Upper lobe of left lung (tissue), 6 donors: Measurements from ENCODE around the gene C16orf95. TPM values are rescaled to one million over a fixed set of nuclear protein-coding genes. Genes with fewer than 3 reads are reported as not detected.

Source experiments
- ATAC-seq, 2 donors: fragments of 200-7000 bp; cut with Tn5 transposase; one replicate each; pipeline ENCODE4 v1.9.1; 2022; ENCODE audit warnings: mild to moderate bottlenecking in 2 of 2, moderate library complexity in 2 of 2; ENCODE audit not compliant: low FRiP score in 2 of 2
- DNase-seq, 2 donors: peaks; one replicate each; pipeline ENCODE4 v3.0.0-alpha.2; 2019 to 2020
- H3K27ac ChIP-seq, 4 donors: fragments of 200-600 bp; sonication (generic); one replicate each; pipeline ENCODE4 v1.5.1; 2016 to 2019
- H3K27me3 ChIP-seq, 4 donors: fragments of 200-600 bp; sonication (generic); one replicate each; pipeline ENCODE4 v1.5.1; 2017 to 2019
- H3K36me3 ChIP-seq, 4 donors: fragments of 200-600 bp; sonication (generic); one replicate each; pipeline ENCODE4 v1.5.1; 2016 to 2019
- H3K4me1 ChIP-seq, 4 donors: fragments of 200-600 bp; sonication (generic); one replicate each; pipeline ENCODE4 v1.5.1; 2018 to 2019
- H3K4me3 ChIP-seq, 4 donors: fragments of 200-600 bp; sonication (generic); one replicate each; pipeline ENCODE4 v1.5.1; 2017 to 2019; ENCODE audit warnings: mild to moderate bottlenecking in 2 of 4, moderate library complexity in 1 of 4
- H3K9me3 ChIP-seq, 4 donors: fragments of 200-600 bp; sonication (generic); one replicate each; pipeline ENCODE4 v1.5.1; 2018 to 2019
- EP300 ChIP-seq, 4 donors: sonication (generic); formaldehyde crosslinking; IDR thresholded peaks; one replicate each; pipeline ENCODE4 v1.5.1; 2017; ENCODE audit warnings: antibody characterized with exemption in 4 of 4, control low read depth in 2 of 4
- POLR2A ChIP-seq, 4 donors: fragments of 450-650 bp; IDR thresholded peaks; one replicate each; pipeline ENCODE4 v1.5.1; 2016 to 2017; ENCODE audit warnings: antibody characterized with exemption in 4 of 4, mild to moderate bottlenecking in 2 of 4
- POLR2AphosphoS5 ChIP-seq, 2 donors: sonication (generic); formaldehyde crosslinking; IDR thresholded peaks; one replicate each; pipeline ENCODE4 v1.5.1; 2017; ENCODE audit warnings: antibody characterized with exemption in 2 of 2
- WGBS, 2 donors: methylation state at CpG; one replicate each; pipeline ENCODE4 v1.1.5; 2017 to 2018; 5-methylcytosine and 5-hydroxymethylcytosine counted together
- total RNA-seq, 6 donors: library from RNA; depleted of rRNA in 4 of 6; stranded (reverse); fragments of >200 nt in 4 of 6; gene quantifications; one replicate each; pipeline versions ENCODE4 v1.1.0 to v1.2.1, GENCODE V29; 2016 to 2021
- TF ChIP-seq, protein P1 (sequence below), 6 experiments: fragments of 450-650 bp in 4 of 6; fragments of 200-600 bp in 2 of 6; sonication (generic) in 2 of 6; IDR thresholded peaks; one replicate each; pipeline ENCODE4 v1.5.1; 2016 to 2019; ENCODE audit warnings: antibody characterized with exemption in 6 of 6
- donor health status: DM: no; HTN: no; CAD: no; lungs with moderate emphysema.
- donor health status: DM: no; HTN: yes; CAD: no; lungs with severe emphysema.

Gene C16orf95
- total RNA-seq, 6 donors from 2014 or later: 1.8 to 9.4 (median 3.4) TPM

DNA sequence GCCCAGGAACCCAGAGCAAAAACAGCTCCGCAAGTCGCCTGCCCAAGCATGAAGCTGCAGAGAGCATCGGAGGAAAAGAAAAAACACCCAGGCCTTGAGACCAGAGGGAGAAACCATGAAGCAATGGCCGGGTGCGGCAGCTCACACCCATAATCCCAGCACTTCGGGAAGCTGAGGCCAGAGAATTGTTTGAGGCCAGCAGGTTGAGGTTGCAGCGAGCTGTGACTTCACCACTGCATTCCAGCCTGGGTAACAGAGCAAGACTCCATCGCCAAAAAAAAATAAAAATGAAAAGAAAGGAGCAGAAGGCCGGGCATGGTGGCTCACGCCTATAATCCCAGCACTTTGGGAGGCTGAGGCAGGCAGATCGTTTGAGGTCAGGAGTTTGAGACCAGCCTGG, 40.3 kb downstream of the C16orf95 start:
- Histone ChIP-seq H3K36me3 (no peaks in the 10 kb centered on the region), H3K27ac (no peak overlapping the region), H3K4me1 (no peaks in the 10 kb centered on the region), H3K9me3 (no peaks in the 10 kb centered on the region), H3K4me3 (no peak overlapping the region), H3K27me3 (no peaks in the 10 kb centered on the region)
- no peak for ATAC-seq
- 89 to 93% methylated on average over 11 of the region's 11 CpGs for WGBS, 2 donors
- DNase-seq: no peak
- TF ChIP-seq, protein P1, sequence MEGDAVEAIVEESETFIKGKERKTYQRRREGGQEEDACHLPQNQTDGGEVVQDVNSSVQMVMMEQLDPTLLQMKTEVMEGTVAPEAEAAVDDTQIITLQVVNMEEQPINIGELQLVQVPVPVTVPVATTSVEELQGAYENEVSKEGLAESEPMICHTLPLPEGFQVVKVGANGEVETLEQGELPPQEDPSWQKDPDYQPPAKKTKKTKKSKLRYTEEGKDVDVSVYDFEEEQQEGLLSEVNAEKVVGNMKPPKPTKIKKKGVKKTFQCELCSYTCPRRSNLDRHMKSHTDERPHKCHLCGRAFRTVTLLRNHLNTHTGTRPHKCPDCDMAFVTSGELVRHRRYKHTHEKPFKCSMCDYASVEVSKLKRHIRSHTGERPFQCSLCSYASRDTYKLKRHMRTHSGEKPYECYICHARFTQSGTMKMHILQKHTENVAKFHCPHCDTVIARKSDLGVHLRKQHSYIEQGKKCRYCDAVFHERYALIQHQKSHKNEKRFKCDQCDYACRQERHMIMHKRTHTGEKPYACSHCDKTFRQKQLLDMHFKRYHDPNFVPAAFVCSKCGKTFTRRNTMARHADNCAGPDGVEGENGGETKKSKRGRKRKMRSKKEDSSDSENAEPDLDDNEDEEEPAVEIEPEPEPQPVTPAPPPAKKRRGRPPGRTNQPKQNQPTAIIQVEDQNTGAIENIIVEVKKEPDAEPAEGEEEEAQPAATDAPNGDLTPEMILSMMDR (IDR thresholded peaks at IDR 0.05): no peak
- no peak for TF ChIP-seq POLR2A (IDR thresholded peaks at IDR 0.05)
- no peak for TF ChIP-seq EP300 (IDR thresholded peaks at IDR 0.05)
- TF ChIP-seq POLR2AphosphoS5 (IDR thresholded peaks at IDR 0.05): no peak

DNA sequence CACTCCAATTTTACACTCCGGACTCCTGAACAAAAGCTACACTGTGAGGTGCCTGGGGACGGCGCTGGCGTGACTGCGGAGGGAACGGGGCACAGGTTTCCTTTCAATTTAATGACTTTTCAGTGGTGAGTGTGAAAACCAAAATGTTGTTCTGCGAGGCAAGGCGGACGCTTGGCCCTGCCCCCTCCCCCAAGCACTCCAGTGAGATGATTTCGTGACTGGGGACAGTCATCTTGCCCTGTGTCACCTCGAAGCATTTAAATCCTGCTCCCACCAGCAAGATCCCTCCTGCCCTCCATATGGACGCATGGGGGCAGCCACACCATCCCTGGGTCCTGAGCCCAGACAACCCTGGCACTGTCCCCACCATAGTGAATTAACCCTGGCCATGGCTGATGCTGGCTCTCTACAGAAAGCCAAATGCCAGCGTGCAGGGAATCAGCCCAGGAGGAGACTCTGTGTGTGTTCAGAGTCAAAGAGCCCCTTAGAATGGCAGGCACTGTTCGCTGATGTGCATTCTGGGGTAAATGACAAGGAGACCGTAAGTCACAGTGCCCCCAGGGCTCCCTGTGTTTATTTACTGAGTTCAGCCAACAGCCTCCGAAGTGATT, 41.0 kb downstream of the C16orf95 start:
- ATAC-seq: no peak
- DNase-seq: peak in 1 of 2 donors; percentile 24
- TF ChIP-seq POLR2AphosphoS5 (IDR thresholded peaks at IDR 0.05): no peak
- no peak for TF ChIP-seq POLR2A (IDR thresholded peaks at IDR 0.05)
- TF ChIP-seq EP300 (IDR thresholded peaks at IDR 0.05): no peak
- TF ChIP-seq, protein P1 (IDR thresholded peaks at IDR 0.05): no peak
- no peak overlapping the region for H3K27ac ChIP-seq
- no peaks in the 10 kb centered on the region for H3K27me3 ChIP-seq
- no peaks in the 10 kb centered on the region for H3K9me3 ChIP-seq
- H3K4me3 ChIP-seq: no peak overlapping the region
- no peaks in the 10 kb centered on the region for H3K36me3 ChIP-seq
- H3K4me1 ChIP-seq: no peaks in the 10 kb centered on the region
- 55 to 63% methylated on average over 15 to 16 of the region's 16 CpGs for WGBS, 2 donors

DNA sequence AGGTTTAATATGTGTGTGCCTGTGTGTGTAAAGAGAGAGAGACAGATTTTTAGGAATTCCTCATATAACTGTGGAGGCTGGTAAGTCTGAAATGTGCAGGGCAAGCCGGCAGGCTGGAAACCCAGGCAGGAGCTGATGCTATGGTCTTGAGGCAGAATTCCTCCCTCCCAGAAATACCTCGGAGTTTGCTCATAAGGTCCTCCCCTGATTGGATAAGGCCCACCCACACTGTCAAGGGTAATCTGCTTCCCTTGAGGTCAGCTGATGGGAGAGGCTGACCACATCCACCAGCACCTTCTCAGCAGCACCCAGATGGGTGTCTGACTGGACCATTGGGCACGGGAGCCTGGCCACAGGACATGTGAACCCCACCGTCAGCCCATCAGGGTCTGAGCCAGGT, 42.4 kb downstream of the C16orf95 start:
- ATAC-seq (no peak), DNase-seq (no peak)
- Histone ChIP-seq H3K27me3 (no peaks in the 10 kb centered on the region), H3K4me1 (no peaks in the 10 kb centered on the region), H3K36me3 (no peaks in the 10 kb centered on the region), H3K9me3 (no peaks in the 10 kb centered on the region), H3K4me3 (no peak overlapping the region), H3K27ac (no peak overlapping the region)
- no peak for TF ChIP-seq POLR2A (IDR thresholded peaks at IDR 0.05)
- WGBS, 2 donors: 92 to 100% methylated on average over 2 to 4 of the region's 4 CpGs

DNA sequence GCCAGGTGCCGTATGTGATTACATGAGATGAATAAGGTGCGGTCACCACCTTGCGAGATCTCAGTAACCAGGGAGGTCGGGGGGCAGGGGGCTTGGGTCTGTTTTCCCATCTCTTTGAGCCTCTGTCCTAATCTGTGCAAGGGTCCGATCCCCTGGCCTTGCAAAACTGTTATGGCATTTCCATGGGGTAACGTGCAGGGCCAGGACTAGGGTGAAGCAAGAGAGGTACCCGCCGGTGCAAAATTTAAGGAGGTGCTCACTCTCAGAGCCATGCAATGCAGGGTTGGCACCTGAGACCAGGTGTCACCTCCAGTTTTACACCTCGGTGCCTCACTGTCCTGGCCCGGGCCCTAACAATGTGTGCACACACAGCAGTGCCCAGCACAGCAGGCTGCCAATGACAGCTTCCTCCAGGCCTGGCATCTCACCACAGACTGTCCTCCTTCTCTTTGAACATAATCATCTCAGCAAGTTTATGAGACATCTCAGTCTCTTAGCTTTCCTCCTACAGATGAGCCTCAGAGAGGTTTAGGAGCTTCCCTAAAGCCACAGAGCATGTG, 43.6 kb downstream of the C16orf95 start:
- WGBS, 2 donors: 94 to 97% methylated on average over 8 to 10 of the region's 10 CpGs
- Histone ChIP-seq H3K4me3 (no peak overlapping the region), H3K9me3 (no peaks in the 10 kb centered on the region), H3K36me3 (no peaks in the 10 kb centered on the region), H3K27me3 (no peaks in the 10 kb centered on the region), H3K4me1 (no peaks in the 10 kb centered on the region), H3K27ac (no peak overlapping the region)
- DNase-seq: no peak
- TF ChIP-seq EP300 (IDR thresholded peaks at IDR 0.05) (no peak), POLR2A (IDR thresholded peaks at IDR 0.05) (no peak), POLR2AphosphoS5 (IDR thresholded peaks at IDR 0.05) (no peak)
- TF ChIP-seq, protein P1 (IDR thresholded peaks at IDR 0.05): no peak
- no peak for ATAC-seq

DNA sequence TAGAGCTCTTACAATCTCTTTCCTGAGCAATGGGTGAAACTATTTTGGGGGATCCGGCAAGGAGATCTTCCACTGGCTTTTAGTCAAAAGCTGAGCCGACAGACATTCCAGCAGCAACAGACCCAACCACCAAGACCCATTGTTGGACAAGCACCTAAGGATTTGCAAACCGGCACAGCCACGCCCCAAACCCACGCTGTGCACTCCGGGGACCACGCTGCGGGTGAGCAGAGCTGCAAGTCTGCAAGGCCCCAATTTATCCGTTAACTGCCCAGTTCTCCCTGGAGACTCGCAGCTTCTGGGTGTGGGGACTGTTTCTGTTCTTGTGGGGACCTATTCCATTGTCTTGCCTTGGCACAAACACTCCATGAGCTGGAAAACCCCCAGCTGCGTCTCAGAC, 45.9 kb downstream of the C16orf95 start:
- no peak for TF ChIP-seq EP300 (IDR thresholded peaks at IDR 0.05)
- TF ChIP-seq, protein P1 (IDR thresholded peaks at IDR 0.05): no peak
- no peak for TF ChIP-seq POLR2A (IDR thresholded peaks at IDR 0.05)
- TF ChIP-seq POLR2AphosphoS5 (IDR thresholded peaks at IDR 0.05): no peak
- WGBS, 2 donors: 75% methylated on average over 5 to 11 of the region's 11 CpGs
- H3K36me3 ChIP-seq: no peaks in the 10 kb centered on the region
- DNase-seq: peak in 1 of 2 donors; percentile 48
- H3K9me3 ChIP-seq: no peaks in the 10 kb centered on the region
- no peaks in the 10 kb centered on the region for H3K4me1 ChIP-seq
- ATAC-seq: no peak
- no peaks in the 10 kb centered on the region for H3K27me3 ChIP-seq
- H3K27ac ChIP-seq: no peak overlapping the region
- no peak overlapping the region for H3K4me3 ChIP-seq
